Measurements from ENCODE around the gene ASB8.

ASB8 gene

GRCh38 chr12:48185181-48185919 is 28.0 kb upstream of the ASB8 start:
- Histone ChIP-seq H2AFZ (ENCODE audit: low read depth) (no peak overlapping the region), H3K4me1 (ENCODE audit: low read depth, poor library complexity, severe bottlenecking) (peaks cover 11% of the 10 kb centered on the region), H3K4me2 (no peak overlapping the region), H3K4me3 (IDR thresholded peaks at IDR 0.05; ENCODE audit: insufficient read depth, low read depth, low read length) (no peak overlapping the region), H4K20me1 (ENCODE audit: insufficient read depth) (no peaks in the 10 kb centered on the region), H3K27me3 (ENCODE audit: insufficient read depth, low read depth) (no peaks in the 10 kb centered on the region), H3K9ac (no peak overlapping the region), H3K27ac (no peak overlapping the region), H3K79me2 (ENCODE audit: insufficient read depth, low read depth) (no peaks in the 10 kb centered on the region), H3K36me3 (ENCODE audit: insufficient read depth) (no peaks in the 10 kb centered on the region)
- TF ChIP-seq CTCF (conservative IDR thresholded peaks at IDR 0.05; ENCODE audit: low read depth, low read length), result no peak

GRCh38 chr12:48184549-48184922 is 27.2 kb upstream of the ASB8 start:
- no peaks in the 10 kb centered on the region for H3K27me3 ChIP-seq (ENCODE audit: insufficient read depth, low read depth)
- H2AFZ ChIP-seq (ENCODE audit: low read depth), result no peak overlapping the region

GRCh38 chr12:48183876-48184548 is 26.7 kb upstream of the ASB8 start:
- Histone ChIP-seq H3K4me1 (ENCODE audit: low read depth, poor library complexity, severe bottlenecking) (peaks cover 11% of the 10 kb centered on the region), H3K79me2 (ENCODE audit: insufficient read depth, low read depth) (no peaks in the 10 kb centered on the region), H3K27ac (no peak overlapping the region), H3K36me3 (ENCODE audit: insufficient read depth) (no peaks in the 10 kb centered on the region), H3K4me3 (IDR thresholded peaks at IDR 0.05; ENCODE audit: insufficient read depth, low read depth, low read length) (no peak overlapping the region), H3K4me2 (peak overlapping the region; percentile 72; the same call in 1 of the 2 replicates), H3K27me3 (ENCODE audit: insufficient read depth, low read depth) (no peaks in the 10 kb centered on the region), H2AFZ (ENCODE audit: low read depth) (peak overlapping the region; percentile 85), H4K20me1 (ENCODE audit: insufficient read depth) (no peaks in the 10 kb centered on the region), H3K9ac (peak overlapping the region; percentile 9; the same call in 1 of the 2 replicates)
- TF ChIP-seq CTCF (conservative IDR thresholded peaks at IDR 0.05; ENCODE audit: low read depth, low read length), result no peak

More at GRCh38 chr12:48184549-48184922, 27.2 kb upstream of the ASB8 start:
- Histone ChIP-seq H3K36me3 (ENCODE audit: insufficient read depth) (no peaks in the 10 kb centered on the region), H3K27ac (no peak overlapping the region), H3K4me3 (IDR thresholded peaks at IDR 0.05; ENCODE audit: insufficient read depth, low read depth, low read length) (no peak overlapping the region), H3K4me1 (ENCODE audit: low read depth, poor library complexity, severe bottlenecking) (peaks cover 11% of the 10 kb centered on the region), H4K20me1 (ENCODE audit: insufficient read depth) (no peaks in the 10 kb centered on the region), H3K9ac (no peak overlapping the region), H3K4me2 (no peak overlapping the region), H3K79me2 (ENCODE audit: insufficient read depth, low read depth) (no peaks in the 10 kb centered on the region)
- no peak for TF ChIP-seq CTCF (conservative IDR thresholded peaks at IDR 0.05; ENCODE audit: low read depth, low read length)

GRCh38 chr12:48183091-48183875 is 26.0 kb upstream of the ASB8 start, which contains the start of gene CCDC184:
CCDC184 (plus strand) TSS chr12:48183644; CDS start chr12:48184123, 479 bp downstream.
- H2AFZ ChIP-seq (ENCODE audit: low read depth), result peak within 1 kb of the TSS; percentile 85
- H3K36me3 ChIP-seq (ENCODE audit: insufficient read depth), result no peaks in the 10 kb centered on the region
- no peak; the same call in 1 of the 2 replicates for TF ChIP-seq CTCF (conservative IDR thresholded peaks at IDR 0.05; ENCODE audit: low read depth, low read length)
- no peaks in the 10 kb centered on the region for H3K27me3 ChIP-seq (ENCODE audit: insufficient read depth, low read depth)
- no peak within 1 kb of the TSS for H3K4me3 ChIP-seq (IDR thresholded peaks at IDR 0.05; ENCODE audit: insufficient read depth, low read depth, low read length)
- H3K79me2 ChIP-seq (ENCODE audit: insufficient read depth, low read depth), result no peaks in the 10 kb centered on the region
- H3K9ac ChIP-seq, result peak within 1 kb of the TSS; percentile 9; the same call in 1 of the 2 replicates
- H3K4me2 ChIP-seq, result peak within 1 kb of the TSS; percentile 72
- no peak within 1 kb of the TSS for H3K27ac ChIP-seq
- H3K4me1 ChIP-seq (ENCODE audit: low read depth, poor library complexity, severe bottlenecking), result peaks cover 11% of the 10 kb centered on the region
- H4K20me1 ChIP-seq (ENCODE audit: insufficient read depth), result no peaks in the 10 kb centered on the region
